Stimulated activated CD8-positive, alpha-beta memory T cell treated with anti-CD3 and anti-CD28 coated beads, Interleukin-15, amount 100 ng/mL, for 24 hours (primary cell): ENCODE results near the gene CDK5RAP3.

ENCODE experiments used
- DNase-seq: peaks from one replicate; pipeline ENCODE4 v3.0.0-alpha.2; 2020; ENCODE audit warnings: low read depth

The CDK5RAP3 gene

DNA sequence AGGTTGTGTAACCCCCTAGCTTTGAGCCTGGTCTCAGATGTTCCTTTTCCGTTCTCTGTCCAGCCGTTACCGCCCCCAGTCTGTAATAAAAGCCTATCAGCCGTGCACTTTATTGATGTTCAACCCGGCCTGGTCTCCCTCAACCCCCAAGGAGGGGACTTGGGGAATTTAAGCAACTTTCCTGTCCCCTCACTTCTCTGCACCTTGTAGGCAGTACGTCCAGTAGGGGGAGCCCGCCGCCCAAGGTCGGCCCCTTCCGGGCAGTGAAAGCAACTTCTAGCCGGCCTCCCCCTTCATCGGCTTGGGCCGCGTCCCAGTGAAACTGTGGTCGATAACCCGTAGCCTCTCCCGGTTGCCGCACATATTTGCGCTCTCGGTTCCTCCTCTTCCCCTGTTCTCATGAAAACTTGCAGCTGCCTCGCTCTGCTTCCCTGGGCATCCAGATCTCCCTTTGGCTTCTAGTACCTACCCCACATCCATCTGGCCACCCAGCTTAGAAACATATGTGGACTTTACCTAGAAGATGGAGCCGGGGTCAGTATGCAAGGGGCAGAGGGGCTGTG is 21.6 kb upstream of the CDK5RAP3 start:
- DNase-seq = peak; percentile 70

DNA sequence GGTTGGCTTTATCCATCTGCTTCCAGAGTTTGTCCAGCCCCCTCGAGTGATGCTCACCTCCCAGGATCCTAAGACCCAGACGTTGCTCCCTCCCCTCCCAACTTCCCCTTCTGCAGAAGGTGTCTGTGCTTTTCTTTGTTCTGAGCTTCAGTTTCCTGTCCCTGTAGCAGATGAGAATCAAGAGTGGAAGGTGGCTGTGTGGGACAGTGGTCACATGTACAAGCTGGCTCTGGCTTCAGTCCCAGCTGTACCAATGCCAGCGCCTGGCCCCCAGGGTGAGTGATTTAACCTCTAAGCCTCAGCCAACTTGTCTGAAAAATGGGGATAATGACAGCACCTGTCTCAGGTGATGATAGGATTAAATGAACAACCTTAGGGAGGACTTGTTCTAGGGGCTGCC is 21.0 kb upstream of the CDK5RAP3 start:
- DNase-seq = no peak

DNA sequence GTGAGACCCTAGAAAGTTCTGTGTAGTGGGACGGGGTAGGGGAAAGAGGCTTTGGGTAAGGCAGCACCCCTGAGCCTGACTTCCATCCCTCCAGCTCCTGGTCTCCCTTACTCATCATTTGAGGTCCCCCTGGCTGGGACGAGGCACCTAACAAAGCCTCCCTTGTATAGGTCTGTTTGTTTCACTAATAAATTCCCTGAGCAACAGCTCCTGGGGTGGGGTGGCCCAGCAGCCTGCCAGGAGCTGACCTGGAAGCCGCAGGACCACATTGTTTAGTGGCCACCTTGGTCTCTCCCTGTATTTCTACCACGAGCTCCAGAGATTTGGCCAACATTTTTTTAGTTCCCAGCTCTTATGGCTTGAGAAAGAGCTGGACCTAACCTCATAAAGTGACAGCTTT is 20.5 kb upstream of the CDK5RAP3 start:
- no peak for DNase-seq

DNA sequence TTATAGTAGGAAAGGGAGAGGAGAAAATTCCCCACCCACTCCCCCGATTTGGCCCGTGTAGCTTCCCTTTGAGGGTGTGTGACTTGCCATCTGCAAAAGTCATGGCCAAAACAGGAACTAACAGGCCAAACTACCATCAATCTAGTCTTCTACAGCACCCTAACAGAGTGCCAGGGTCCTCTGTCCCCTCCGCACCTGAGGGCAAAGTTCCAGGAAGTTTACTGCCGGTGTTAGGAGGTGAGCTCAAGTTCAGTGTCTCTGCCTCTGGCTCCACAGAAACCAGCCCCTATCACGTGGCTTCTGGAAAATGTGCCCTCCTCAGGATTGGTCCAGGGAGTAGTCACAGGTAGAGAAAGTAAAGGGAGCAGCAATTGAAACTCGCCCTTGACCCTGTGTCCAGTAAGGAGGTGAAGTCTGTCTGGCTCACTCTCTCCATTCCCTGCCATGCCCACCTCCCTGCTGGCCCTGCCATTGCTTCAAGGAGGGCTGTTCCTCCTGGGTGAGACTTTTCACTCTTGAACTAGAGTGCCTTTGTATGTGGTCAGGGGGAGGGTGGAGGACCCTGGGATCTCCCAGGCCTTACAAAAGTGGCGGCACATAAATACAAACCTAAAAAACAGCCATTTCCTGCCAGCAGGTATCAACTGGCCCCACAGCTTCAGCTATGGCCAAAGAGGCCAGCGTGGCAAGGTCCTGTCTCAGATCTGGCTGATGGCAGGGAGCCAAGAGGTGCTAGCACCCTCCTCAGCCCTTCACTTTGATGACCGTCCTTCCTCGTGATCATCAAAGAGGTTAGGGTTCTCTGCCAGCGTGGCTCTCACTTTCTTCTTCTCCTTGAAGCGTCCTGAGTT is 18.5 kb upstream of the CDK5RAP3 start:
- no peak for DNase-seq

DNA sequence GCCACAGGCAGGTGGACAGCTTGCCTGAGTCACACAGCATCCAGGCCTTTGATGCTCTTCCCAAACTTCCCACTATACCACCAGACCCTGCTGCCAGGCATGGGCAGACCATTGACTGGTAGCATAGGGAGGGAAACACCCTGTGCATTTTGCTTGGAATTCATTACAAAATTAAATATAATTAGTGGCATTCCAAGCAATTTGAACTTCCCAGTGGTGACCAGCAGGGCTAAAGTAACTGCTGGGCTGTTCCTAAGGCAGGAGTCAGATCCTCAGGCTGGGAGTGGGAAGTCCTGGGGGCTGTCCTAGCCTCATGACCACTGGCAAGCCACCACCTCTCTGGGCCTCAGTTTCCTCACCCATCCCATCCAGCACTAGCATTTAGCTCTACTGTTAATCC is 17.0 kb upstream of the CDK5RAP3 start:
- no peak for DNase-seq

DNA sequence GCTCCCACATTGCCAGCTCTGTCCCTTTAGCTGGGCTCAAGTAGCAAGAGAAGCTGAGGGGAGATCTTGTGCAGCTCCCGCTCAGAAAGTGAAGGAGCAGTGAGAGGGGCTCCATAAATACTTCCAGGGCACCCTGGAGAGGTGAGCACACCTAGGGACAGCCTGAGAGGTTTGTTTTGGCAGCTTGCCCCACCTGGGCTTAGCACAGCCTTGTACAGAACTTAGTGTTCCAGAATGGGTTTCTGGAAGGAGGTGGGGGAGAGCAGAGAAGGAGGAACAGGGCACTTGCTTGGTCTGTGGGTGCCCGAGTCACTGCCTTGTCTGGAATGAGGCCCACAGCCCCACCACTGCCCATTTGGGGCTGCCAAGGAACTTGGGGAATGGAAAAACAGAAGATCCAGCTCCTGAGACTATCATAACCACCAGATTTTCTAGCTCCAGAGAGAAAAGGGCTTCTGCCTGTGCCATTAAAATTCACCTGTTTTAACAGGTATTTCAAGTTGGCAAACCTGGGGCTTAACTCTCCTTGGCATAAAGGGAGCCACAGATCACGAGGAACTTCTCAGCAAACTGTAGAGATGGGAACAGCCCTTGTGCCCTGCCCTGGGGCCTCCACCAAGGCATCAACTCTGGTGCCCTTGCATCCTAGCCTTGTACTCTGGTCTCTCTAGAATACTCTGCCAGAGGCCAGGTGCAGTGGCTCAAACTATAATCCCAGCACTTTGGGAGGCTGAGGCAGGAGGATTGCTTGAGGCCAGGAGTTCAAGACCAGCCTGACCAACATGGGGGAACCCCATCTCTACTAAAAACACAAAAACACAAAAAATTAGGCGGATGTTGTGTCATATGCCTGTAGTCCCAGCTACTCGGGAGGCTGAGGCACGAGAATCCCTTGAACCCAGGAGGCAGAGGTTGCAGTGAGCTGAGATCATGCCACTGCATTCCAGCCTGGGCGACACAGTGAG is 15.1 kb upstream of the CDK5RAP3 start:
- DNase-seq = no peak

DNA sequence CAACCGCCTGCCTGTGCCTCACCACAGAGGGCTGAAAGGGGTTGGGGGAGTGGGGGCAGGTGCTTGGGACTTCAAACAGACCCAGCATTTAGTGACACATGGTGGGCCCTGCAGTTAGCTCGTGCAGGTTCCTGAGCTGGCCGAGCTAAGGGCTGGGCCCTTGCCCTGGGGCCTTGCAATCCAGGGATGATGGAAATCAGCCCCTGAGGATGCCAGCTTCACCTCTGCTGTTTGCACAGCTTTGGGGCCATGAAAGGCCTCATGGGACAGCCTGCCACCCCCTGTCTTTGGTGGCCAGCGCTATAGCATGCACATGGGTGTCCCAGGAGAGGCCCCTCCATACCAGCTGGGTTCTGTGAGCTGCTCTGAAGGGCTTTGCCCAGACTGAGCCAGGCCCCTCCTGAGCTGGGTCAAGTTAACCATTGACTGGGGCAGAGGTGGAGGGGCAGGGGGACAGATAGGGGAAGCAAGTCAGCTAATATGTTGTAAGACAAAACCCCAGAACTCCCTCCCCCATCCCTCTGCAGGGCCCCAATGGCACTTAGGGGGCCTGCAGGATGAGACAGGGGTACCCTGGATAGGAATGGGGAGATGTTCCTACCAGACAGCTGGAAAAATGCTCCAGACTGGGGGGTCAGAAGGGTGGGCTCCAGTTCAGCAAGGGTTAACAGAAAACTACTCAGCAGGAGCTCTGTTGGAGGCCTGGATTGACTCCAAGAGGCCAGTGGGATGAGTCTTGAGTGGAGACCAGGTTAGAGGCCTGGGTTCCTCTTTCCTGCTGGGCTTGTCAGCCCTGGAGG is 13.9 kb upstream of the CDK5RAP3 start:
- DNase-seq = no peak

DNA sequence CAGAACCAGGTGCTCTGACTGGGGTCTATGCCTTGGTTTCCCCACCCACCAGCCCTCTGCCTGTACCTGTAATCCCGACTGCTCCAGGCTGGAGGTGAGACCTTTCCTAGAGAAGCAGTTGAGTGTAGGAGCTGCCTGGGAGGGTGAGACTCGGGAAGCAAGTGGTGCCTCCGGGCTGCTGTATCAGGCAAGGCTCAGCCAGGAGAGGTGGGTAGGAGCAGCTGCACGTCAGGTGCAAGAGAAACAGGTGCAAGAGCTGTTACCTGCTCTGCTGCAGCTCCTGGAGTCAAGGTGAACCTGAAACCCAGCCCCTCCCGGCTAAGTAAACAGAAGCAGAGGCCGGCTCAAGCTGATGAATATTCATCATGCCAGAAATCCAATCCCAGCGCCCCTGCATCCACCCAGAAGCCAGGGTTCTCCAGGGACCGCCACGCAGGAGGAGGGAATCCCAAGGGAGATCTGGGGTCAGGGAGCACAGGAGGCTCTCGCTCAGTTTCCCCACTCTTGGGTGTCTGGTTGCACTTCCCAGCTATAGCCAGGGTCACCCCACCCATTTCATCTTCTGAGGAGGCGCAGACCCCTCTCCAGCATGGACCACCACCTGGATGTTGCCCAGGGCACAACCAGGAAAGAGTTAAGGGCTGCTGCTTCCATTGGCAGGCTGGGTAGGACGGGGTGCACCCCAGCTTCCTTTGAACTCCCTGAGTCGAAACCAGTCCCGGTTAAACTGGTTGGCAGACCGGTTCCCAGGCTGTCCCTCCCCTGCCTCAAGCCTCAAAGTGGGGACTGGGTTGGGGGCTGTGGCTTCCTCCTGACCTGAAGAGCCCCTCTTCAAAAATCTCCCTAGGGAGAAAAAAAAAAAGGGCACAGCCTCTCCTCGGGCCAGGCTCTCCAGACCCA is 13.1 kb upstream of the CDK5RAP3 start, which contains the start of gene PRR15L:
Gene PRR15L, minus strand, starts transcription at position 293 of the 900 bp plus-strand sequence. CDS start 4,649 bp downstream, outside the sequence.
- DNase-seq = no peak

DNA sequence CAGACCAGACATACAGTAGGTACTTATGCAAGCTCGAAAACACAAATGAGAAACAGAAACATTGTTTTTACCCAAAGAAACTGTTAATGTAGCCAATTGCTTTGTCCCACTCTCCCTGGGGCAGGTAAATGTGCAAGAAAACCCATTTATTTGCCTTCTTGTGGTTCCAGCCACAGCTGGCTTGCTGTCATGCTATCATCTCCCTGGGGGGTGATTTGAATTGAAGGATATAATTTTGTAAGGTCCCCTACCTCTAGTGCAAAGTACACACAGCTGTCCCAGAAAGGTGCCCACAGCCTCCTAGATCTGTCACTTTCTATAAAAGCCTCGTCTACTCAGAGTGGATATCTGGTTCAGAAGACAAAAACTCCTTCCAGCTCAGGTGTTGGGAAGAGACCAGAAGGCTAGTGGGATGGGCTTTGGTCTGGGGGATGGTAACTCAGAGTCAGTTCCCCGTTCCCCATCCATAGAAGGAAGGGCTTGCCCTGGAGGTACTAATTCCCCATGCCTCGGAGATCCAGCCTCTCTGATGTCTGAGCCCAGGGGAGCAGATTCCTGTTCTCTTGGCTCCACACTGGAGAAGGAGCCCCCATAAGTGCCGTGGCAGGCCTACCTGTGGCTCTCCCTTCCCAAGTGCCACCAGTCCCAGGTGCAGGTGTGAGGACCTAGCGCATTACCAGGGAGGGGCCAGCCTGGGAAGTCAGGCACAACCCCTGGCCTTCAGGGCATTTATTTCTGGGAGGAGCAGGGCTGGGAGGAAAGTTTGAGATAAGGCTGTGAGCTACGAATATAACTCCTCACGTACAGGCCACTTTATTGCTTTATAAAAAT is 10.9 kb upstream of the CDK5RAP3 start:
- no peak for DNase-seq

DNA sequence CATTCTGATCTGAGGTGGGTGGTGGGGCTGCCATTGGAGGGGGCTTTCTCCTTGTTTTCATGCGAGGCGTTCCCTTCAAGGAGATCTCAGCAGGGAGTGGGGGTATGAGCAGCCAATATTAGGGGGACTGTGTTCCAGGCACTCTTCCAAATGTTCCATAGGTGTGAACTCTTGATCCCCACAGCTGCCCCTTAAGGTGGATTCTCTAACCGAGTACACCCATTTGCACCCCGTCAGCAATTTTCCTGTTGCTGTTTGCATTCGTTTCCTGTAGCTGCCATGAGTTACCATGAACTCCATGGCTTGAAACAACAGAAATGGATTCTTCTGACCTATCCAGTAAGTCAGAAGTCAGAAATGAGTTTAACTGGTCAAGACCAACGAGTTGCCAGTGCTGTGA is 9.5 kb upstream of the CDK5RAP3 start:
- no peak for DNase-seq

DNA sequence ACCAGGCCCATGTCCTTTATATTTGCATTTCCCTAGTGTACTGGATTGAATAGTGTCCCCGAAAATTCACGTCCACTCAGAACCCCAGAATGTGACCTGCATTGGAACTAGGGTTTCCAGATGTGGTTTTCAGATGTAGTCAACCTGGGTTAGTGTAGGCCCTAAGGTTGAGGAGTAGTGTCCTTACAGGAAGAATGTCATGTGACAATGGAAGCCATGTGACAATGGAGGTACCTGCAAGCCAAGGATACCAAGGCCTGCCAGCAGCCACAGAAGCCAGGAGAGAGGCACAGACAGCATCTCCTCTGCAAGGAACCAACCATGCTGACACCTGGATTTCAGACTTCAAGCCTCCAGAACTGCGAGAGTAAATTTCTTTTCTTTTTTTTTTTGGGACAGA is 8.0 kb upstream of the CDK5RAP3 start:
- DNase-seq = no peak

DNA sequence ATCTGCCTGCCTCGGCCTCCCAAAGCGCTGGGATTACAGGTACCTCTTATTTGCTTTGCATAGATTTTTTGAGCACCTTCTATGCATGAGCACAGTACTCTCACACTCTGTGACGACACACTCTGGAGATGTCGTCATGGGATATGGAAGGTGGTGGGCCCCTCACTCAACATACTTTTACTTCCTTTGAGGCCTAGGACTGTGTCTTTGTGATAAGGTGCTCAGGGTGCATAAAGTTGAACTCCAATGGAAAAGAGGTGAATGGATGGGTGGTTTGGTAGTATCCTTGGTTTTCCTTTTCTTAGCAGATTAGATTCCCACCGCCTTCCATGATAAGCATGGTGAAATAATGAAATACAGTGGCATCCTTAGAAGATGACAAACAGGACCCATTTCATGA is 6.1 kb upstream of the CDK5RAP3 start:
- no peak for DNase-seq

DNA sequence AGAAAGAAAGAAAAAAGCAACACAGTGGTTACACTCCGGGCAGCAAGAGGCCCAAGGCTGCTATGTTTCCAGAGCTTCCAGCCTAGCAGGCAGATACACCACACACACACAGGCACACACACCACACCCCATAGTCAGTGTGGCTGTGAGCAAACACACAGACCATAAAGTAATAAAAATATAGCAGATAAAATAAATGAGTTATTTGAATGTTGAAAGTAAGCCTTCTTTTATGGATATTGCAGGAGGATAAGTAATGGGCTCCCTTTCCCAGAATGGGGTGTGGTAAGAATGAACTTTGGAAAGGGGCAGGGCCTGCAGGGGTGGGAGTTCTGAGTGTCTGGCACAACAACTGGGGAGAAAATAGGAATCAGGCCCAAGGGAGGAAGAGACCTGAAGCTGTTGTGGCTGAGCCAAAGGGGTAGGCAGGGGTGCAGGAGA is 4.8 kb upstream of the CDK5RAP3 start:
- DNase-seq = no peak

DNA sequence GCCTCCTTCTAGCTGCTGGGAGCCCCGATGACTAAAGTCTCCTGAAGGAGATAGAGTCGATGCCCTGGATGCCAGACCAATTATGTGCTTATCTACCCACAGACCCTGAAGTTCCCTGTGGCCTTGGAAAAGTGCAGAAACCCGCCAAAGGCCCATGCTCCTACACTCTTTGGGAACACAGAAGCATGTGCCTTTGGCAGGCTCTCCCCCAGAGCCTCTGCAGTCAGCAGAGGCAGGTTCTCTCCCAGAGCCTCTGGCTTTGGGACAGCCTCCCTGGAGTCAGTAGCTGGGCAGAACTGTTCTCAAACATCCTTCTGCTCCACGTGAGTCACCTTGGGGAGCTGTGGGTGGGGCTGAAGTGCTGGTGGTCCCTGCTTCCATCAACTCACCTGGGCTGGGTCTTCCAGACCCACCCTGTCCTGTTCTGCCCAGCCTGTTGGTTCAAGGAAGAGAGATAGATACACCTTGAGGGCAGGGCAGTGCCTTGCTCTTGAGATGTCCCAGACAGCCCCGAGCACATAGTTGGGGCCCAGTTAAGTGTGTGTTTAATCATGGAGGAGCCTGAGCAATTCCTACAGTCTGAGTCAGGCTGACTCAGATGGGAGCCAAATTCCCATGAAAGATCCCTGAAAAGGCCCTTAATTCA is 3.2 kb upstream of the CDK5RAP3 start:
- DNase-seq = no peak

DNA sequence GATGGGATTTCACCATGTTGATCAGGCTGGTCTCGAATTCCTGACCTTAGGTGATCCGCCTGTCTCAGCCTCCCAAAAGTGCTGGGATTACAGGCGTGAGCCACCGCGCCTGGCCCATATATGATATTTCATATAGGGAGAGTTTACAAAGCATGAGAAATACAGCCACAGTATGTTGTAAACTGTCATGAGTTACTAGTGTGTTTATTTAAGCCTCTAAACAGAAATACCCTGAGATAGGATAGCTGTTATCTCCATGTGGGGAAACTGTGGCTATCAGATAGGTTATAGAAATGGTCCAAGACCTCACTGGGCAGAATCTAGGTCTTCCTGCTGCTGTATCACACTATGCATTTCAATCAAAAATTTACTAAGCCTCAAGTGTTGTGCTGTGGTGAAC is 2.1 kb upstream of the CDK5RAP3 start:
- no peak for DNase-seq

DNA sequence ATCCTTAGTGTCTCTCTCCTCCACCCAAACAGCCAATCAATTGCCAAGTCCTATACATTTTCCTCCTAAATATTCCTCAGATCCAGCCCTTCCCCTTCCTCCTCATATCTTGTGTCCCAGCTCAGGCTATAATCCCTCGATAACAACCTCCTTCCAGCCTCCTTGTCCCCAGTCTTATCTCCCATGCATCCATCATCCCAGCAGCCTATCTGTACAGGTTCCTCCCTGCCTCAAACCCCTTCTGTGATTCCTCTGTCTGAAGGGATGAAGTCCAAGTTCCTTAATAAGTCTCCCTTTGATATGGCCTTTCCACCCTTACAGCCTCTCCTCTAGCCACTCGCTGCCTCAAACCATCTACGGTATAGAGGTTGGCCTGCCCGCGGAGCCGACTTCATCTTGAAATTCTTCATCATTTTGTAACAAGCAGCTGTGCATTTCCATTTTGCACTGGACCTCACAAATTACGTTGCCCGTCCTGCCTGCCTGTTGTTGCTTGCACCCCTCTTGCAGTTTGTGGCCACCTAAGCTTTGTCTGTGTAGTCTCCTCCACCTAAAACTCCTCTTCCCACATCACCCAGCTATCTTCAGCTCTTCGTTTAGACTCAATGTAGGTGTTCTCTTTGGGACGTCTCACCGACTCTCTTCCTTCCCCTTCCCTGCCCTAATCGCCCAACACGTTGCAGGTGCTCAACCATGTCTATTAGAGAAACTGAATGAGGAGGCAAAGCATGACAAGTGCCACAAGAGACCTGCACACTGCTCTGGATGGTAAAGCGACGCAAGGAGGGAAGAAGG is 786 bp upstream of the CDK5RAP3 start:
- no peak for DNase-seq

DNA sequence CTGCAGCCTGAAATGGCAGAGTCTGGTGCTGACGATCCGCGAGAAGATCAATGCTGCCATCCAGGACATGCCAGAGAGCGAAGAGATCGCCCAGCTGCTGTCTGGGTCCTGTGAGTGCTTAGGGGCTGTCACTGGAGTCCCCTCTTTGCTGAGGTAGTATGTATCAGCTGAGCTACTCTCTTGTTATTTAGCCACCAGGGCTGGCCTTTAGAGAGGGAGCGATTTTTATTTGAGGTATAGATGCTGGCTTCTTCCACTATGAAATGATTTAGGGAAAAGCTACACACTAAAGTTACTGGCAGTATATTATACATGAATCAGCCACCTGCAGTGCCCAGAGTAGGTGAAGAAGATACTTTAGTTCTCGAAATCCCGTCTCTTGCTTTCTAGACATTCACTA is 2.6 kb downstream of the CDK5RAP3 start:
- DNase-seq = no peak

DNA sequence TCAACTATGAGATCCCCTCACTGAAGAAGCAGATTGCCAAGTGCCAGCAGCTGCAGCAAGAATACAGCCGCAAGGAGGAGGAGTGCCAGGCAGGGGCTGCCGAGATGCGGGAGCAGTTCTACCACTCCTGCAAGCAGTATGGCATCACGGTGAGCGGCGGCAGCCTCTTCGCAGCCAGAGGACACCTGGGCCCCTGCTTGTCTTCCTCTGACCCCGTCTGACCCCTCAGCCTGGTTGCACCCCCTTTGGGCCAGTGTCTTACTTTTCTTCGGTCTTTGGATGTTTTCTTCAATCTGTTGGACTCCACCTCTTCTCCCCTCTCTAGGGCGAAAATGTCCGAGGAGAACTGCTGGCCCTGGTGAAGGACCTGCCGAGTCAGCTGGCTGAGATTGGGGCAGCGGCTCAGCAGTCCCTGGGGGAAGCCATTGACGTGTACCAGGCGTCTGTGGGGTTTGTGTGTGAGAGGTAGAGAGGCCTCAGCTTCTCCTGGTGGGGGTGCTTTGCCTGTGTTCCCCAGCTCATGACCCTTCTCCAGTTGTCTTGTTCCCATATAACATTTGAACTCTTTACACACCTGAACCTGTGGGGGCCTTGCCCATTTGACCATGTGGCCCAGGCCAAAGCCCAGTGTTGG is 4.4 kb downstream of the CDK5RAP3 start:
- DNase-seq = no peak
